ENCODE results near the gene CDH5. TPM values are rescaled to one million over a fixed set of nuclear protein-coding genes. Genes with fewer than 3 reads are reported as not detected.

The CDH5 gene
- total and polyA plus RNA-seq, 12 donors: 39.4 to 81.2 (median 52.9) TPM

GRCh38 chr16:66425651-66426050, 59.2 kb downstream of the CDH5 start:
- Histone ChIP-seq H3K27me3 (peaks cover 0 to 58% (median 20%) of the 10 kb centered on the region in 7 donors), H3K27ac (no peak overlapping the region), H3K9me3 (no peaks in the 10 kb centered on the region), H3K4me3 (no peak overlapping the region), H3K36me3 (no peaks in the 10 kb centered on the region), H3K4me1 (peaks cover 2 to 24% (median 18%) of the 10 kb centered on the region in 9 donors)
- no peak for DNase-seq
- TF ChIP-seq CTCF (IDR thresholded peaks at IDR 0.05): no peak
- intact Hi-C loops (cut with DNase I): loop anchor here in 1 of 10 donors (5.0 kb wide), 1 partner anchor 52 kb away; no protein-coding TSS in a partner anchor
- no peak for ATAC-seq
- WGBS, 2 donors: 46 to 47% methylated on average over 8 of the region's 8 CpGs

GRCh38 chr16:66426112-66427035, 59.9 kb downstream of the CDH5 start:
- intact Hi-C loops (cut with DNase I): loop anchor here in 1 of 10 donors (5.0 kb wide), 1 partner anchor 51 kb away; no protein-coding TSS in a partner anchor
- WGBS, 2 donors: 20 to 25% methylated on average over 56 of the region's 56 CpGs
- Histone ChIP-seq H3K4me3 (peak overlapping the region in 9 of 10 donors; percentile 24 to 57 (median 38)), H3K36me3 (no peaks in the 10 kb centered on the region), H3K27me3 (peaks cover 0 to 59% (median 20%) of the 10 kb centered on the region in 7 donors), H3K4me1 (peaks cover 2 to 24% (median 18%) of the 10 kb centered on the region in 9 donors), H3K9me3 (no peaks in the 10 kb centered on the region), H3K27ac (no peak overlapping the region)
- no peak for TF ChIP-seq CTCF (IDR thresholded peaks at IDR 0.05)
- peak in 7 of 8 donors; percentile 8 to 53 (median 26) for ATAC-seq
- no peak for DNase-seq

- Histone ChIP-seq H3K4me3 (peak within 1 kb of the TSS; percentile 16 to 70 (median 54)), H3K9me3 (no peaks in the 10 kb centered on the region), H3K27ac (peak within 1 kb of the TSS in 1 of 10 donors; percentile 9), H3K27me3 (peaks cover 0 to 55% (median 20%) of the 10 kb centered on the region in 7 donors), H3K4me1 (peaks cover 2 to 24% (median 18%) of the 10 kb centered on the region in 9 donors), H3K36me3 (no peaks in the 10 kb centered on the region)
- TF ChIP-seq CTCF (IDR thresholded peaks at IDR 0.05): peak in 1 of 9 donors; percentile 6
- intact Hi-C loops (cut with DNase I): loop anchor here in 1 of 10 donors (5.0 kb wide), 1 partner anchor 50 kb away; no protein-coding TSS in a partner anchor
- whole genome bisulfite sequencing, 2 donors: 0 to 1% methylated on average over 77 to 118 of the region's 118 CpGs
- ATAC-seq (peak in 7 of 8 donors; percentile 18 to 77 (median 59)), DNase-seq (peak in 1 of 2 donors; percentile 40)
These were observed 60.8 kb downstream of the CDH5 start, which contains the start of gene BEAN1 for GRCh38 chr16:66427036-66427860. Gene BEAN1 (plus strand): TSS chr16:66427295. CDS start chr16:66437677, 10,382 bp downstream.

Measured in heart right ventricle (tissue), 16 donors.